ENCODE results near the gene RSPRY1. TPM values are rescaled to one million over a fixed set of nuclear protein-coding genes. Genes with fewer than 3 reads are reported as not detected.

The RSPRY1 gene
- 41.2 and 57.3 TPM in 2 replicates for total RNA-seq

DNA sequence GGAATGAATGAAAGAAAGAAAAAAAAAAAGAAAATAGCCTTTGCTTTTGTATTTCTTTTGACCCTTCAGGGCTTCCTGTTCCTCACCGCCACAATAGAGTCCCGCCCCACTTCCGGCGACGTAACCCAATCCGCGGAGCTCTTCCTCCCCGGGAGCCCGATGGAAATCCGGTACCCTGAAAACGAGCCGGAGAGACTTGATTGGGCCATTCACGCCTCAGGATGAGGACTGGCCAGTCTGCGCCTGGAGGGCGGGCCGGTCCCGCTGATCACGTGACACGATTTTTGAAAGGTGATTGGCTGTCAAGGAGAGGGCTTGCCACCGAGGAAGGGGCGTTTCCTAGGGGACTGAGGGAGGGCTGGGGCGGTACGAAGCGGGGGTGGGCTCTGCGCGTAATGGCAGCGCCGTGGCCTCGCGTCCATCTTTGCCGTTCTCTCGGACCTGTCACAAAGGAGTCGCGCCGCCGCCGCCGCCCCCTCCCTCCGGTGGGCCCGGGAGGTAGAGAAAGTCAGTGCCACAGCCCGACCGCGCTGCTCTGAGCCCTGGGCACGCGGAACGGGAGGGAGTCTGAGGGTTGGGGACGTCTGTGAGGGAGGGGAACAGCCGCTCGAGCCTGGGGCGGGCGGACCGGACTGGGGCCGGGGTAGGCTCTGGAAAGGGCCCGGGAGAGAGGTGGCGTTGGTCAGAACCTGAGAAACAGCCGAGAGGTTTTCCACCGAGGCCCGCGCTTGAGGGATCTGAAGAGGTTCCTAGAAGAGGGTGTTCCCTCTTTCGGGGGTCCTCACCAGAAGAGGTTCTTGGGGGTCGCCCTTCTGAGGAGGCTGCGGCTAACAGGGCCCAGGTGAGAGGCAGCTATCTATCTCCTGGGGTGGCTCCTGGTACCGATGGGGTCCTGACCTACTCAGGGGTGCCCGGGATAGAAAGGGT is at the start of gene RSPRY1, which contains the start of gene PSME3IP1:
Gene RSPRY1, plus strand, starts transcription at position 385 of the 927 bp plus-strand sequence. CDS start 18,330 bp downstream, outside the sequence.
Gene PSME3IP1, minus strand, starts transcription at position 95 of the 927 bp plus-strand sequence. CDS start 12,185 bp downstream, outside the sequence.

DNA sequence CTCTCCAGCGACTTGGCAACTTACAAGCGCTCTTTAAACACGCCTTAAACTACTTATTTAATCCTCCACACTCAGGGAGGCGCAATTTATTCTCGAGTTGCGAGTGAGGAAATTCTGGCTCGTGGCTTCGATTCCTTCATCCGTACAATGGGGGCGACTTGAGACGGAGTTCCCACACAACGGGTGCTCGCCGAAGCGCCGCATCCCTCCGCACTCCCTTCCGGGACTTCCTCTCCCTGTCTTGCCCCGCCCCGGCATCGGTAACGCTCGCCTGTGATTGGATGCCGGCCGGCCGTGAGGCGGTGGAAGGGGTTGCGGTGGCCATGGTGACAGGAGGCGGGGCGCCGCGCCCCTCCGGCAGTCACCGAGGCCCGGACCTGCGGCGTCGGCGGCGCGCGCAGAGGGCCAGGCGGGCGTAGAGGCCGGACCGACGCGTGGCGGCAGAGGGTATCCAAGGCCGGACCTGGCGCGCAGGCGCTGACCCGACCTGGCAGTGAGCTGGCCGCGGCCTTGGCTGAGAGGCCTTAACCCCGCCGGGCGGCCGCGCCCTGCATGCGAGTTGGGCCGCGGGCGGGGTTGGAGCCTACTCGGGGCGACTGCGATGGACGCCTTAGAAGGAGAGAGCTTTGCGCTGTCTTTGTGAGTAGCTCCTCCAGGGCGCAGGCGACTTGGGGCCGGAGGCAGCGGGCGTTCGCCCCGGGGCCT is 58.8 kb downstream of the RSPRY1 start, which contains the start of gene ARL2BP:
Gene ARL2BP, plus strand, starts transcription at position 493 of the 705 bp plus-strand sequence. Its CDS starts 109 bp downstream, at position 602.

GRCh38 chr16:57284209-57284951 is 98.3 kb downstream of the RSPRY1 start, which contains the start of gene PLLP:
PLLP (minus strand) TSS chr16:57284672; CDS start chr16:57284540, 132 bp downstream.

Other genes with a start within 250 kb of the RSPRY1 start
- gene CETP, start 224.4 kb upstream of the RSPRY1 start, total RNA-seq: not detected in 2 replicates
- 43.4 and 51.0 TPM in 2 replicates for gene NLRC5, start 196.8 kb upstream of the RSPRY1 start, total RNA-seq
- 12.1 and 15.6 TPM in 2 replicates for gene CPNE2, start 93.7 kb upstream of the RSPRY1 start, total RNA-seq
- gene PSME3IP1, start 290 bp upstream of the RSPRY1 start, total RNA-seq: 59.5 and 72.3 TPM in 2 replicates
- gene ARL2BP, start 58.9 kb downstream of the RSPRY1 start, total RNA-seq: 62.8 and 76.8 TPM in 2 replicates
- gene PLLP, start 98.3 kb downstream of the RSPRY1 start, total RNA-seq: under 0.01 TPM in 1 of 2 replicates, not detected in the other
- gene CCL22, start 172.5 kb downstream of the RSPRY1 start, total RNA-seq: not detected in 2 replicates
- gene CX3CL1, start 186.2 kb downstream of the RSPRY1 start, total RNA-seq: not detected in 2 replicates
- not detected in 2 replicates for gene CCL17, start 218.4 kb downstream of the RSPRY1 start, total RNA-seq